K562 (cell line): ENCODE measurements around the gene WDR86. TPM values are rescaled to one million over a fixed set of nuclear protein-coding genes. Genes with fewer than 3 reads are reported as not detected.

Experiments used
- CBX5 ChIP-seq: IDR thresholded peaks from 2 replicates; pipeline ENCODE4 v1.6.1; 2014; ENCODE audit warnings: low read depth, borderline replicate concordance
- DMBX1 ChIP-seq: fragments of 250-450 bp; sonication (Bioruptor Pico); IDR thresholded peaks from 2 replicates; pipeline ENCODE4 v1.8.0; 2022; ENCODE audit warnings: inconsistent platforms, mild to moderate bottlenecking, moderate library complexity, borderline replicate concordance
- FOXP1 ChIP-seq: sonication (generic); formaldehyde crosslinking; IDR thresholded peaks from 2 replicates; pipeline ENCODE4 v1.8.0; 2022; ENCODE audit warnings: mild to moderate bottlenecking, missing genetic modification reagents
- HMGN3 ChIP-seq: IDR thresholded peaks from 2 replicates; pipeline ENCODE4 v1.6.1; 2011; ENCODE audit warnings: borderline replicate concordance, low read depth, mild to moderate bottlenecking, mixed read lengths, low read length; ENCODE audit not compliant: insufficient read length; ENCODE audit errors: extremely low read depth
- MCM2 ChIP-seq: fragments of 450-650 bp; IDR thresholded peaks from 2 replicates; pipeline ENCODE4 v1.6.1; 2017; ENCODE audit warnings: low read depth, mild to moderate bottlenecking
- NBN ChIP-seq: fragments of 450-650 bp; IDR thresholded peaks from 2 replicates; pipeline ENCODE4 v1.6.1; 2016; ENCODE audit warnings: low read depth, mild to moderate bottlenecking
- NR3C1 ChIP-seq: sonication (generic); formaldehyde crosslinking; IDR thresholded peaks from 2 replicates; pipeline ENCODE4 v1.8.1; 2022; ENCODE audit warnings: missing genetic modification reagents
- PCBP1 ChIP-seq: fragments of 200-400 bp; formaldehyde crosslinking; IDR thresholded peaks from 2 replicates; pipeline ENCODE4 v1.6.1; 2018; ENCODE audit warnings: mild to moderate bottlenecking, low read depth, low read length; ENCODE audit not compliant: poor library complexity, severe bottlenecking
- RBM17 ChIP-seq: fragments of 200-400 bp; formaldehyde crosslinking; IDR thresholded peaks from 2 replicates; pipeline ENCODE4 v1.6.1; 2017; ENCODE audit warnings: low read depth, mild to moderate bottlenecking, low read length, borderline replicate concordance
- RBM34 ChIP-seq: fragments of 200-400 bp; formaldehyde crosslinking; IDR thresholded peaks from 2 replicates; pipeline ENCODE4 v1.6.1; 2018; ENCODE audit warnings: low read length, borderline replicate concordance; ENCODE audit not compliant: insufficient read depth
- STAT5B ChIP-seq: fragments of 250-450 bp; sonication (Bioruptor Pico); IDR thresholded peaks from 2 replicates; pipeline ENCODE4 v1.8.0; 2021; ENCODE audit warnings: mild to moderate bottlenecking, inconsistent platforms
- SUPT5H ChIP-seq: fragments of 450-650 bp; IDR thresholded peaks from 2 replicates; pipeline ENCODE4 v1.6.1; 2016
- YY1 ChIP-seq, 3 experiments: IDR thresholded peaks; 2 replicates each; pipeline ENCODE4 v1.6.1; 2011; ENCODE audit warnings: low read length in 2 of 3, mild to moderate bottlenecking in 2 of 3, moderate library complexity in 2 of 3, borderline replicate concordance in 1 of 3, control low read depth in 1 of 3, low read depth in 1 of 3; ENCODE audit not compliant: insufficient read depth in 3 of 3, insufficient replicate concordance in 2 of 3, control insufficient read depth in 1 of 3, insufficient read length in 1 of 3; ENCODE audit errors: extremely low read depth in 1 of 3
- ZNF431 ChIP-seq: sonication (generic); formaldehyde crosslinking; IDR thresholded peaks from 2 replicates; pipeline ENCODE4 v1.8.0; 2022; ENCODE audit warnings: mild to moderate bottlenecking, missing genetic modification reagents
- polyA plus RNA-seq, 8 experiments: library from polyadenylated mRNA; depleted of rRNA in 4 of 8; stranded (reverse) in 5 of 8; unstranded in 3 of 8; fragments of >200 nt; fragmentation: Nextera tagmentation in 2 of 8; fragmentation: Illumina TruSeq in 1 of 8; extraction: Ambion mirVana in 2 of 8; extraction: Trizol in 1 of 8; gene quantifications; 2 replicates each; pipeline versions ENCODE4 v1.2.1 to v1.2.3, GENCODE V29; 2011 to 2014; ENCODE audit warnings: inconsistent platforms in 1 of 8, missing spikeins in 1 of 8
- total RNA-seq, 7 experiments: library from RNA; depleted of rRNA in 6 of 7; stranded (reverse); fragments of >200 nt in 6 of 7; fragmentation: Illumina TruSeq in 2 of 7; extraction: Trizol in 2 of 7; gene quantifications; 2 replicates each; pipeline versions ENCODE4 v1.2.1 to v1.2.3, GENCODE V29; 2011 to 2021; ENCODE audit warnings: low replicate concordance in 1 of 7
- TF ChIP-seq, protein P1 (sequence below): fragments of 450-650 bp; IDR thresholded peaks from 2 replicates; pipeline ENCODE4 v1.6.1; 2016
- TF ChIP-seq, protein P2 (sequence below): fragments of 250-450 bp; sonication (Bioruptor Pico); IDR thresholded peaks from 2 replicates; pipeline ENCODE4 v1.4.0; 2020
- TF ChIP-seq, protein P3 (sequence below): sonication (generic); formaldehyde crosslinking; IDR thresholded peaks from 2 replicates; pipeline ENCODE4 v1.8.0; 2022; ENCODE audit warnings: mild to moderate bottlenecking, missing genetic modification reagents

The WDR86 gene
- total and polyA plus RNA-seq, 9 of the 15 experiments (the other 6 are each of a cell fraction or from before 2014, with no cell fraction given): 0.24 TPM; not detected in 8

DNA sequence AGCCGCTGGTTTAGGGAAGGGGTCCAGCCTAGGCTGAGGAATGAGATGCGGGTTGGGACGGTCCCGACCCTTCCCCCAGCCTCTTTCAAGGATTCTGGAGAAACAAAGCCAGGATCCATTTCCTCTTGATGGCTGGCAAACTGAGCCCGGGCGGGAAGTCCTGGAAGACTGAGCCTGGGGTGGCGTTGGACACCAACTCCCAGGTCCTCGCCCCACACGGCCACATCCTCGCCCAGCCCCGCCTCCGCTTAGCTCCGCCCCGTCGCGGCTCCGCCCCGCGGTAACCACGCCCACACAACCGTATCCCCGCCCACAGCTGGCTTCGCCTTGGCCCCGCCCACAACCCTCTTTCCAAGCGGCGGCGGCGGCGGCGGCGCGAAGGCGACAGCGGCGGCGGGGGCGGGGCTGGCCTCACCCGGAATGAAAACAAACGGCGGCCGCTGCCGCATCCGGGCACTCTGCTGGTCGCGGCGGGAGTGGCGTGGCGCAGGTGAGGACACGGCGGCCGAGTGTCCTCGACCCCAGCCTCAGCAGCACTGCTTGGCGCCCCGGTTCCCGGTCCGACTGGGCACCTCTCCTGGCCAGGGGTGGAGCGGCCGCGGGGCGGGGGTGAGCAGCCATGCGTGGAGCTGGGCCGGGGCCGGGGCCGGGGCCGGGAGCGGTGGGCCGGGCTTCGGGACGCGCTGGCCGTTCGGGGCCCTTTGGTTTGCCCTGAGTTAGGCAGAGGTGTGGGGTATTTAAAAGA is 68.3 kb downstream of the WDR86 start, which contains the start of gene NUB1 (continued):
- TF ChIP-seq, protein P1, sequence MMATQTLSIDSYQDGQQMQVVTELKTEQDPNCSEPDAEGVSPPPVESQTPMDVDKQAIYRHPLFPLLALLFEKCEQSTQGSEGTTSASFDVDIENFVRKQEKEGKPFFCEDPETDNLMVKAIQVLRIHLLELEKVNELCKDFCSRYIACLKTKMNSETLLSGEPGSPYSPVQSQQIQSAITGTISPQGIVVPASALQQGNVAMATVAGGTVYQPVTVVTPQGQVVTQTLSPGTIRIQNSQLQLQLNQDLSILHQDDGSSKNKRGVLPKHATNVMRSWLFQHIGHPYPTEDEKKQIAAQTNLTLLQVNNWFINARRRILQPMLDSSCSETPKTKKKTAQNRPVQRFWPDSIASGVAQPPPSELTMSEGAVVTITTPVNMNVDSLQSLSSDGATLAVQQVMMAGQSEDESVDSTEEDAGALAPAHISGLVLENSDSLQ: peak; percentile 69
- no peak for TF ChIP-seq NBN
- peak; percentile 97; the same call in 1 of the 2 replicates for TF ChIP-seq RBM34
- TF ChIP-seq DMBX1 (CRISPR knock-in tag): 0 out of 2 replicates have a peak, but pooled peaks have one; percentile 17
- TF ChIP-seq HMGN3: peak; percentile 51
- TF ChIP-seq CBX5: peak; percentile 10; the same call in 1 of the 2 replicates
- TF ChIP-seq STAT5B (CRISPR knock-in tag): no peak
- peak; percentile 94 for TF ChIP-seq PCBP1
- TF ChIP-seq, protein P2, sequence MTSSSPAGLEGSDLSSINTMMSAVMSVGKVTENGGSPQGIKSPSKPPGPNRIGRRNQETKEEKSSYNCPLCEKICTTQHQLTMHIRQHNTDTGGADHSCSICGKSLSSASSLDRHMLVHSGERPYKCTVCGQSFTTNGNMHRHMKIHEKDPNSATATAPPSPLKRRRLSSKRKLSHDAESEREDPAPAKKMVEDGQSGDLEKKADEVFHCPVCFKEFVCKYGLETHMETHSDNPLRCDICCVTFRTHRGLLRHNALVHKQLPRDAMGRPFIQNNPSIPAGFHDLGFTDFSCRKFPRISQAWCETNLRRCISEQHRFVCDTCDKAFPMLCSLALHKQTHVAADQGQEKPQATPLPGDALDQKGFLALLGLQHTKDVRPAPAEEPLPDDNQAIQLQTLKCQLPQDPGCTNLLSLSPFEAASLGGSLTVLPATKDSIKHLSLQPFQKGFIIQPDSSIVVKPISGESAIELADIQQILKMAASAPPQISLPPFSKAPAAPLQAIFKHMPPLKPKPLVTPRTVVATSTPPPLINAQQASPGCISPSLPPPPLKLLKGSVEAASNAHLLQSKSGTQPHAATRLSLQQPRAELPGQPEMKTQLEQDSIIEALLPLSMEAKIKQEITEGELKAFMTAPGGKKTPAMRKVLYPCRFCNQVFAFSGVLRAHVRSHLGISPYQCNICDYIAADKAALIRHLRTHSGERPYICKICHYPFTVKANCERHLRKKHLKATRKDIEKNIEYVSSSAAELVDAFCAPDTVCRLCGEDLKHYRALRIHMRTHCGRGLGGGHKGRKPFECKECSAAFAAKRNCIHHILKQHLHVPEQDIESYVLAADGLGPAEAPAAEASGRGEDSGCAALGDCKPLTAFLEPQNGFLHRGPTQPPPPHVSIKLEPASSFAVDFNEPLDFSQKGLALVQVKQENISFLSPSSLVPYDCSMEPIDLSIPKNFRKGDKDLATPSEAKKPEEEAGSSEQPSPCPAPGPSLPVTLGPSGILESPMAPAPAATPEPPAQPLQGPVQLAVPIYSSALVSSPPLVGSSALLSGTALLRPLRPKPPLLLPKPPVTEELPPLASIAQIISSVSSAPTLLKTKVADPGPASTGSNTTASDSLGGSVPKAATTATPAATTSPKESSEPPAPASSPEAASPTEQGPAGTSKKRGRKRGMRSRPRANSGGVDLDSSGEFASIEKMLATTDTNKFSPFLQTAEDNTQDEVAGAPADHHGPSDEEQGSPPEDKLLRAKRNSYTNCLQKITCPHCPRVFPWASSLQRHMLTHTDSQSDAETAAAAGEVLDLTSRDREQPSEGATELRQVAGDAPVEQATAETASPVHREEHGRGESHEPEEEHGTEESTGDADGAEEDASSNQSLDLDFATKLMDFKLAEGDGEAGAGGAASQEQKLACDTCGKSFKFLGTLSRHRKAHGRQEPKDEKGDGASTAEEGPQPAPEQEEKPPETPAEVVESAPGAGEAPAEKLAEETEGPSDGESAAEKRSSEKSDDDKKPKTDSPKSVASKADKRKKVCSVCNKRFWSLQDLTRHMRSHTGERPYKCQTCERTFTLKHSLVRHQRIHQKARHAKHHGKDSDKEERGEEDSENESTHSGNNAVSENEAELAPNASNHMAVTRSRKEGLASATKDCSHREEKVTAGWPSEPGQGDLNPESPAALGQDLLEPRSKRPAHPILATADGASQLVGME (CRISPR knock-in tag): 0 out of 2 replicates have a peak, but pooled peaks have one; percentile 27
- peak in 2 of 3 experiments; percentile 76 to 79 for TF ChIP-seq YY1 (IDR thresholded peaks at IDR 0.05; ENCODE audit: borderline replicate concordance in 1 of 3, control insufficient read depth in 1 of 3, extremely low read depth in 1 of 3, insufficient read depth in 3 of 3, insufficient read length in 1 of 3, insufficient replicate concordance in 2 of 3, low read depth in 1 of 3, low read length in 2 of 3)
- 0 out of 2 replicates have a peak, but pooled peaks have one; percentile 13 for TF ChIP-seq ZNF431 (CRISPR knock-in tag)
- TF ChIP-seq SUPT5H: peak; percentile 75
- TF ChIP-seq FOXP1 (CRISPR knock-in tag): 0 out of 2 replicates have a peak, but pooled peaks have one; percentile 47
- TF ChIP-seq, protein P3, sequence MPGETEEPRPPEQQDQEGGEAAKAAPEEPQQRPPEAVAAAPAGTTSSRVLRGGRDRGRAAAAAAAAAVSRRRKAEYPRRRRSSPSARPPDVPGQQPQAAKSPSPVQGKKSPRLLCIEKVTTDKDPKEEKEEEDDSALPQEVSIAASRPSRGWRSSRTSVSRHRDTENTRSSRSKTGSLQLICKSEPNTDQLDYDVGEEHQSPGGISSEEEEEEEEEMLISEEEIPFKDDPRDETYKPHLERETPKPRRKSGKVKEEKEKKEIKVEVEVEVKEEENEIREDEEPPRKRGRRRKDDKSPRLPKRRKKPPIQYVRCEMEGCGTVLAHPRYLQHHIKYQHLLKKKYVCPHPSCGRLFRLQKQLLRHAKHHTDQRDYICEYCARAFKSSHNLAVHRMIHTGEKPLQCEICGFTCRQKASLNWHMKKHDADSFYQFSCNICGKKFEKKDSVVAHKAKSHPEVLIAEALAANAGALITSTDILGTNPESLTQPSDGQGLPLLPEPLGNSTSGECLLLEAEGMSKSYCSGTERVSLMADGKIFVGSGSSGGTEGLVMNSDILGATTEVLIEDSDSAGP (CRISPR knock-in tag): 0 out of 2 replicates have a peak, but pooled peaks have one; percentile 58
- no peak for TF ChIP-seq RBM17
- TF ChIP-seq NR3C1 (CRISPR knock-in tag): 0 out of 2 replicates have a peak, but pooled peaks have one; percentile 71
- TF ChIP-seq MCM2: no peak
